MCF 10A (cell line): Measurements from ENCODE around the gene GNG11. TPM values are rescaled to one million over a fixed set of nuclear protein-coding genes. Genes with fewer than 3 reads are reported as not detected.

ENCODE experiments used
- BruUV-seq: library from RNA; stranded (reverse); fragments of 400-500 nt; replicated peaks from 2 replicates; lab custom pipeline; 2021; lab: Mats Ljungman, UMichigan
- CTCF ChIA-PET: fragments of 300-600 bp; sonication (Branson Sonifier 250); formaldehyde crosslinking; extraction: SDS; loops from one replicate; lab custom pipeline; 2021; ENCODE audit warnings: antibody characterized with exemption, inconsistent platforms; lab: Yijun Ruan, JAX
- POLR2A ChIA-PET: fragments of 300-600, 350-650 bp; sonication (Branson Sonifier 250); formaldehyde crosslinking; extraction: SDS; loops from one replicate; lab custom pipeline; 2020; ENCODE audit warnings: antibody characterized with exemption, inconsistent platforms; lab: Yijun Ruan, JAX
- DNase-seq: peaks from one replicate; pipeline ENCODE4 v3.0.0-alpha.2; 2018; ENCODE audit not compliant: unreplicated experiment
- H3K27ac Mint-ChIP-seq: one replicate; pipeline ENCODE4 v1.8.0; 2022; ENCODE audit warnings: mild to moderate bottlenecking, low read depth, mixed read lengths; ENCODE audit not compliant: unreplicated experiment
- H3K27me3 Mint-ChIP-seq: one replicate; pipeline ENCODE4 v1.8.0; 2022; ENCODE audit warnings: mixed read lengths; ENCODE audit not compliant: insufficient read depth, unreplicated experiment
- H3K36me3 Mint-ChIP-seq: one replicate; pipeline ENCODE4 v1.8.0; 2022; ENCODE audit warnings: mild to moderate bottlenecking, moderate library complexity, mixed read lengths; ENCODE audit not compliant: insufficient read depth, unreplicated experiment
- H3K4me1 Mint-ChIP-seq: one replicate; pipeline ENCODE4 v1.8.0; 2022; ENCODE audit warnings: mixed read lengths; ENCODE audit not compliant: insufficient read depth, unreplicated experiment
- H3K4me3 Mint-ChIP-seq: one replicate; pipeline ENCODE4 v1.8.0; 2022; ENCODE audit warnings: mild to moderate bottlenecking, moderate library complexity, mixed read lengths; ENCODE audit not compliant: unreplicated experiment
- H3K9me3 Mint-ChIP-seq: one replicate; pipeline ENCODE4 v1.8.0; 2022; ENCODE audit warnings: mixed read lengths; ENCODE audit not compliant: unreplicated experiment
- intact Hi-C: fragments of 100-400 bp; cut with micrococcal nuclease; formaldehyde crosslinking; loops from 2 replicates; pipeline ENCODE4 v1.14.1; 2022
- total RNA-seq: library from RNA; stranded (reverse); gene quantifications from 2 replicates; pipeline ENCODE4 v1.2.3, GENCODE V29; 2022
- TF ChIP-seq, protein P1 (sequence below): fragments of 200-600 bp; IDR thresholded peaks from one replicate; pipeline ENCODE4 v1.8.0; 2022; ENCODE audit warnings: antibody characterized with exemption, mild to moderate bottlenecking; ENCODE audit not compliant: unreplicated experiment

The GNG11 gene
- total RNA-seq, 1 experiment from 2014 or later: 3.9 TPM

DNA sequence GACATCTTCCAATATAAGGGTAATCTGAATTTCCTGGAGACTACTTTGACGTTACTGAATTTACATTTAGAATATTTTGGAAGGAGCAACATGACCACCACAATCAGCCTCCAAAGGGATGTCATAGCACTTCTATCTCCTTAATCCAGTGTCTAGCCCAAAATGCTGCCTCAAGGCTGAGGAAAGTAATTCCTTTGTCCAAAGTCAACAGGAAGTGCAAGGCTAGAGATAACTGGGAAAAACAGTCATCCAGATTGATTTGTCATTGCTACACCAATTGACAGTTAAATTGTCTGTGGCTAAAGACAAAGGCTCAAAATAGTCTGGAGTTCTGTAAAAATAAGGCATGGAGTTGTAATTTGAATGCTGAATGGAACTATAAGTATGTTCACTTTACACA lies 27.1 kb upstream of the GNG11 start:
- no peak for DNase-seq
- Mint-ChIP-seq H3K4me3 (no peak overlapping the region), H3K36me3 (no peaks in the 10 kb centered on the region), H3K27ac (no peak overlapping the region), H3K27me3 (no peaks in the 10 kb centered on the region), H3K9me3 (no peaks in the 10 kb centered on the region), H3K4me1 (no peaks in the 10 kb centered on the region)
- BruUV-seq: no TSS peak
- ChIA-PET POLR2A (no interaction called here), CTCF (interaction anchor here (1.2 kb wide), 1 partner anchor 14 kb away, joined by 3 read pairs; no protein-coding TSS in a partner anchor)
- intact Hi-C loops: loop anchor here (10.0 kb wide), 1 partner anchor 90 kb away; no protein-coding TSS in a partner anchor
- TF ChIP-seq, protein P1, sequence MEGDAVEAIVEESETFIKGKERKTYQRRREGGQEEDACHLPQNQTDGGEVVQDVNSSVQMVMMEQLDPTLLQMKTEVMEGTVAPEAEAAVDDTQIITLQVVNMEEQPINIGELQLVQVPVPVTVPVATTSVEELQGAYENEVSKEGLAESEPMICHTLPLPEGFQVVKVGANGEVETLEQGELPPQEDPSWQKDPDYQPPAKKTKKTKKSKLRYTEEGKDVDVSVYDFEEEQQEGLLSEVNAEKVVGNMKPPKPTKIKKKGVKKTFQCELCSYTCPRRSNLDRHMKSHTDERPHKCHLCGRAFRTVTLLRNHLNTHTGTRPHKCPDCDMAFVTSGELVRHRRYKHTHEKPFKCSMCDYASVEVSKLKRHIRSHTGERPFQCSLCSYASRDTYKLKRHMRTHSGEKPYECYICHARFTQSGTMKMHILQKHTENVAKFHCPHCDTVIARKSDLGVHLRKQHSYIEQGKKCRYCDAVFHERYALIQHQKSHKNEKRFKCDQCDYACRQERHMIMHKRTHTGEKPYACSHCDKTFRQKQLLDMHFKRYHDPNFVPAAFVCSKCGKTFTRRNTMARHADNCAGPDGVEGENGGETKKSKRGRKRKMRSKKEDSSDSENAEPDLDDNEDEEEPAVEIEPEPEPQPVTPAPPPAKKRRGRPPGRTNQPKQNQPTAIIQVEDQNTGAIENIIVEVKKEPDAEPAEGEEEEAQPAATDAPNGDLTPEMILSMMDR: no peak

GRCh38 chr7:93894966-93895640 lies 26.4 kb upstream of the GNG11 start:
- H3K27ac Mint-ChIP-seq: no peak overlapping the region
- intact Hi-C loops: loop anchor here (10.0 kb wide), 1 partner anchor 90 kb away; no protein-coding TSS in a partner anchor
- no peaks in the 10 kb centered on the region for H3K27me3 Mint-ChIP-seq
- TF ChIP-seq, protein P1: no peak
- no TSS peak for BruUV-seq
- H3K4me3 Mint-ChIP-seq: no peak overlapping the region
- ChIA-PET POLR2A (no interaction called here), CTCF (interaction anchor here (0.6 to 1.6 kb wide), 3 partner anchors 193 to 1635 kb away, joined by 3 to 7 read pairs (median 3); no protein-coding TSS in a partner anchor)
- H3K36me3 Mint-ChIP-seq: no peaks in the 10 kb centered on the region
- no peaks in the 10 kb centered on the region for H3K4me1 Mint-ChIP-seq
- no peaks in the 10 kb centered on the region for H3K9me3 Mint-ChIP-seq
- DNase-seq: no peak

- Mint-ChIP-seq H3K4me1 (no peaks in the 10 kb centered on the region), H3K27ac (no peak overlapping the region), H3K27me3 (no peaks in the 10 kb centered on the region), H3K4me3 (no peak overlapping the region), H3K9me3 (no peaks in the 10 kb centered on the region), H3K36me3 (no peaks in the 10 kb centered on the region)
- ChIA-PET CTCF (interaction anchor here (0.6 to 1.6 kb wide), 3 partner anchors 192 to 1636 kb away, joined by 3 to 7 read pairs (median 3); no protein-coding TSS in a partner anchor), POLR2A (no interaction called here)
- TF ChIP-seq, protein P1: no peak
- no peak for DNase-seq
- no TSS peak for BruUV-seq
- intact Hi-C loops: loop anchor here (10.0 kb wide), 1 partner anchor 91 kb away; no protein-coding TSS in a partner anchor
Measured at GRCh38 chr7:93895859-93896600, 25.5 kb upstream of the GNG11 start.

DNA sequence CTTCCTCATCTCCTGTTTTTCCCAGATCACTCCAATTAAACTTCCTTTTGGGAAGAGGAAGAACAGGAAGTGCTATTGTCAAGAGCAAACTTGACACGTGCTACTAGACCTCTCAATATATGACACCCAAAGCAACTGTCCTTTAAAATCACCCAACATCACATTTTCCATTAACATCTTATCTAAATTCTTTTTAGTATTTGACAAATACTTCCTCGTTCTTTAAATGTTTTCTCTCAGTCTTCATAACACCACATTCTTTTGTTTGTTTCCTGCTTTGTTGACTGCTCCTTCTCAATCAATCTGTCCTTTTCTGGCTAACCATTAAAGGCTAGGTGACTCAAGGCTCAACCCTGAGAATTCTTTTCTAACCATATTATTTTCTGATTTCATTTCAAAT lies 23.9 kb upstream of the GNG11 start:
- POLR2A ChIA-PET: no interaction called here
- no peaks in the 10 kb centered on the region for H3K4me1 Mint-ChIP-seq
- H3K9me3 Mint-ChIP-seq: no peaks in the 10 kb centered on the region
- intact Hi-C loops: loop anchor here (10.0 kb wide), 1 partner anchor 93 kb away; no protein-coding TSS in a partner anchor
- no peak overlapping the region for H3K4me3 Mint-ChIP-seq
- no peaks in the 10 kb centered on the region for H3K36me3 Mint-ChIP-seq
- TF ChIP-seq, protein P1: no peak
- DNase-seq: no peak
- no peaks in the 10 kb centered on the region for H3K27me3 Mint-ChIP-seq
- no peak overlapping the region for H3K27ac Mint-ChIP-seq
- BruUV-seq: no TSS peak
- CTCF ChIA-PET: interaction anchor here (0.6 to 2.1 kb wide), 3 partner anchors 11 to 1224 kb away, joined by 3 to 8 read pairs (median 3); no protein-coding TSS in a partner anchor
